PC-3 (cell line): ENCODE data around the gene B3GNT8. TPM values are rescaled to one million over a fixed set of nuclear protein-coding genes. Genes with fewer than 3 reads are reported as not detected.

Source experiments
- ATAC-seq: fragments of 200-7000 bp; cut with Tn5 transposase; 2 replicates; pipeline ENCODE4 v1.9.1; 2020; ENCODE audit warnings: mild to moderate bottlenecking, moderate library complexity
- BruUV-seq: library from RNA; stranded (reverse); fragments of 400-500 nt; replicated peaks from 2 replicates; lab custom pipeline; 2021; lab: Mats Ljungman, UMichigan
- CTCF ChIA-PET: fragments of 300-600 bp; sonication (Branson Sonifier 250); formaldehyde crosslinking; loops from one replicate; lab custom pipeline; 2022; ENCODE audit warnings: antibody characterized with exemption; lab: Charles Lee
- POLR2A ChIA-PET: fragments of 300-600 bp; sonication (Branson Sonifier 250); formaldehyde crosslinking; loops from one replicate; lab custom pipeline; 2022; ENCODE audit warnings: antibody characterized with exemption; ENCODE audit not compliant: unreplicated experiment; lab: Charles Lee
- DNase-seq: peaks from one replicate; pipeline ENCODE4 v3.0.0-alpha.2; 2015
- H2AFZ ChIP-seq: fragments of 300-600 bp; sonication (generic); 2 replicates; pipeline ENCODE4 v1.6.0; 2016; ENCODE audit warnings: antibody characterized with exemption, low read length
- H3F3A ChIP-seq: fragments of 300-600 bp; sonication (generic); one replicate; pipeline ENCODE4 v1.6.0; 2017; ENCODE audit warnings: antibody characterized with exemption, low read length, control low read depth, mild to moderate bottlenecking; ENCODE audit not compliant: unreplicated experiment
- H3K27ac ChIP-seq: fragments of 300-600 bp; sonication (generic); 2 replicates; pipeline ENCODE4 v1.5.1; 2016; ENCODE audit warnings: mild to moderate bottlenecking, low read length
- H3K27me3 ChIP-seq: fragments of 300-600 bp; sonication (generic); 2 replicates; pipeline ENCODE4 v1.6.1; 2016; ENCODE audit warnings: low read length, mixed read lengths
- H3K36me3 ChIP-seq: fragments of 300-600 bp; sonication (generic); 2 replicates; pipeline ENCODE4 v1.6.1; 2016; ENCODE audit warnings: low read depth, mixed run types, low read length, mixed read lengths
- H3K4me1 ChIP-seq: fragments of 300-600 bp; sonication (generic); 2 replicates; pipeline ENCODE4 v1.5.1; 2016; ENCODE audit warnings: low read length; ENCODE audit not compliant: insufficient read depth
- H3K4me2 ChIP-seq: fragments of 300-600 bp; sonication (generic); 2 replicates; pipeline ENCODE4 v1.6.0; 2016; ENCODE audit warnings: low read length
- H3K4me3 ChIP-seq: fragments of 300-600 bp; sonication (generic); 2 replicates; pipeline ENCODE4 v1.5.1; 2016; ENCODE audit warnings: mild to moderate bottlenecking, low read length, mixed read lengths
- H3K79me2 ChIP-seq: fragments of 300-600 bp; sonication (generic); 2 replicates; pipeline ENCODE4 v1.6.1; 2017; ENCODE audit warnings: low read length, mixed read lengths
- H3K9ac ChIP-seq: fragments of 300-600 bp; sonication (generic); 2 replicates; pipeline ENCODE4 v1.6.0; 2016; ENCODE audit warnings: mild to moderate bottlenecking, low read length
- H3K9me2 ChIP-seq: fragments of 300-600 bp; sonication (generic); replicated peaks from 2 replicates; pipeline ENCODE4 v1.6.1; 2016; ENCODE audit warnings: mixed run types, low read length, mixed read lengths
- H3K9me3 ChIP-seq: fragments of 300-600 bp; sonication (generic); 2 replicates; pipeline ENCODE4 v1.6.1; 2016; ENCODE audit warnings: low read length, mixed read lengths
- H4K20me1 ChIP-seq: fragments of 300-600 bp; sonication (generic); 2 replicates; pipeline ENCODE4 v1.6.1; 2016; ENCODE audit warnings: low read length, mixed read lengths
- CTCF ChIP-seq: fragments of 300-600 bp; sonication (generic); conservative IDR thresholded peaks from 2 replicates; pipeline ENCODE4 v1.5.1; 2017; ENCODE audit warnings: antibody characterized with exemption, low read depth, mild to moderate bottlenecking, low read length
- EZH2 ChIP-seq: fragments of 300-600 bp; sonication (generic); IDR thresholded peaks from one replicate; pipeline ENCODE4 v1.6.1; 2017; ENCODE audit warnings: antibody characterized with exemption, mild to moderate bottlenecking, low read length; ENCODE audit not compliant: unreplicated experiment
- EZH2phosphoT487 ChIP-seq: fragments of 300-600 bp; sonication (generic); IDR thresholded peaks from 2 replicates; pipeline ENCODE4 v1.6.1; 2018; ENCODE audit warnings: mild to moderate bottlenecking, antibody characterized with exemption, low read length, borderline replicate concordance
- intact Hi-C: fragments of 100-400 bp; cut with micrococcal nuclease; formaldehyde crosslinking; loops from 2 replicates; pipeline ENCODE4 v1.9.0; 2023
- total RNA-seq: library from RNA; depleted of rRNA; stranded (reverse); fragments of >200 nt; gene quantifications from 2 replicates; pipeline ENCODE4 v1.2.3, GENCODE V29; 2014

Gene B3GNT8
- total RNA-seq, 1 experiment from 2014 or later = 2.3 TPM

GRCh38 chr19:41398050-41398418, 29.1 kb downstream of the B3GNT8 start:
- Histone ChIP-seq H2AFZ (peak overlapping the region; percentile 81), H3F3A (no peaks in the 10 kb centered on the region), H3K36me3 (no peaks in the 10 kb centered on the region), H4K20me1 (no peaks in the 10 kb centered on the region), H3K4me1 (peaks cover 10% of the 10 kb centered on the region; the same call in 1 of the 2 replicates), H3K79me2 (peaks cover 36% of the 10 kb centered on the region), H3K27ac (peak overlapping the region; percentile 75), H3K9me2 (no peaks in the 10 kb centered on the region), H3K27me3 (no peaks in the 10 kb centered on the region), H3K9me3 (no peaks in the 10 kb centered on the region), H3K9ac (peak overlapping the region; percentile 97), H3K4me3 (peak overlapping the region; percentile 96), H3K4me2 (peak overlapping the region; percentile 95)
- ChIA-PET CTCF (no interaction called here), POLR2A (no interaction called here)
- TSS peak; percentile 67 for BruUV-seq
- ATAC-seq (no peak), DNase-seq (no peak)
- TF ChIP-seq EZH2phosphoT487 (no peak), EZH2 (no peak), CTCF (no peak)
- intact Hi-C loops = no loop called here

GRCh38 chr19:41397086-41398049, 29.8 kb downstream of the B3GNT8 start, which contains the start of the genes BCKDHA and EXOSC5:
TSS of gene BCKDHA (plus strand) at chr19:41397818. CDS start at chr19:41397828, 10 bp downstream.
TSS of gene EXOSC5 (minus strand) at chr19:41397359. CDS start at chr19:41397328, 31 bp downstream.
- H3K79me2 ChIP-seq = peaks cover 36% of the 10 kb centered on the region
- intact Hi-C loops = no loop called here
- POLR2A ChIA-PET = no interaction called here
- DNase-seq (peak; percentile 98), ATAC-seq (peak; percentile 95)
- CTCF ChIA-PET = no interaction called here
- peak within 1 kb of the TSS; percentile 75 for H3K27ac ChIP-seq
- TF ChIP-seq EZH2 = no peak
- no peak for TF ChIP-seq CTCF
- TF ChIP-seq EZH2phosphoT487 = no peak
- H3K36me3 ChIP-seq = no peaks in the 10 kb centered on the region
- BruUV-seq = TSS peak; percentile 80
- no peaks in the 10 kb centered on the region for H3K9me3 ChIP-seq
- no peaks in the 10 kb centered on the region for H3K27me3 ChIP-seq
- H3K4me3 ChIP-seq = peak within 1 kb of the TSS; percentile 96
- H2AFZ ChIP-seq = peak within 1 kb of the TSS; percentile 81
- H3K9ac ChIP-seq = peak within 1 kb of the TSS; percentile 97
- peak within 1 kb of the TSS; percentile 96 for H3K4me2 ChIP-seq
- no peaks in the 10 kb centered on the region for H3K9me2 ChIP-seq
- H4K20me1 ChIP-seq = no peaks in the 10 kb centered on the region
- peaks cover 10% of the 10 kb centered on the region; the same call in 1 of the 2 replicates for H3K4me1 ChIP-seq
- H3F3A ChIP-seq = no peaks in the 10 kb centered on the region

- TF ChIP-seq EZH2 (no peak), EZH2phosphoT487 (no peak), CTCF (no peak)
- Histone ChIP-seq H3F3A (no peaks in the 10 kb centered on the region), H3K79me2 (peaks cover 36% of the 10 kb centered on the region), H3K9me3 (no peaks in the 10 kb centered on the region), H3K9ac (no peak overlapping the region), H3K27ac (no peak overlapping the region), H3K4me2 (peak overlapping the region; percentile 96), H3K9me2 (no peaks in the 10 kb centered on the region), H3K4me3 (peak overlapping the region; percentile 81; the same call in 1 of the 2 replicates), H3K36me3 (no peaks in the 10 kb centered on the region; the same call in 1 of the 2 replicates), H2AFZ (no peak overlapping the region), H3K27me3 (no peaks in the 10 kb centered on the region), H3K4me1 (peaks cover 10% of the 10 kb centered on the region; the same call in 1 of the 2 replicates), H4K20me1 (no peaks in the 10 kb centered on the region)
- intact Hi-C loops = no loop called here
- DNase-seq (no peak), ATAC-seq (no peak)
- no TSS peak for BruUV-seq
- ChIA-PET POLR2A (no interaction called here), CTCF (no interaction called here)
Measured at GRCh38 chr19:41395355-41395754, 31.8 kb downstream of the B3GNT8 start.
